ENCODE results near the gene KLRF2.

DNA sequence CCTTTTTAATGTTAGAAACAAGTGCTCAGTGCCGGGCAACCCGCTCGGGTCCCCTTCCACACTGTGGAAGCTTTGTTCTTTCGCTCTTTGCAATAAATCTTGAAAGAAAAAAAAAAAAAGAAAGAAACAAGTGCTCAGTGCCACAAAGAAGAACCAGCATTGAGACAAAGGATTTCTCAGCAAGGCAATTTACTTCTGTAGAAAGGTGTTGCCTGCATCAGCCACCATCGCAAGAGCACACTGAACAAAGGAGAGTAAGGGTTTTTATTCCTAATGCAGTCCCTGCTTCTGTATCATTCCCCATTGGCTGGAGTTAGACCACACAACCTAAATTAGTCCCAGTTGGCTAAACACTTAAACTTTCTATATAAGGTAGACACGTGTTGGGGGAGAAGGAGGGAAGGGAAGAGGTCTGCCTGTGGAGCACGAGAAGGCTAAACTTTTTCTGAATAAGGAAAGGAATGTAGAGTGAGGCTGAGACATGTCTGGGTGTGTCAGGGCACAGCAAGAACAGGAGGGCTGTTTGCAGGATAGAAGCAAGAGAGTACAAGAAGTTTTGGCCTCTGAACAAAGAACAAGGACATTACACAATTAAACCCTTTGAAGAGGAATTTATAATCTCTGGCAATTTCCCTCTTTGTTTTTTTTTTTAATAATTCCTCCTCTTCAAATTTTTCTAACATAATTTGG is 21.4 kb downstream of the KLRF2 start:
- TF ChIP-seq, protein P1, sequence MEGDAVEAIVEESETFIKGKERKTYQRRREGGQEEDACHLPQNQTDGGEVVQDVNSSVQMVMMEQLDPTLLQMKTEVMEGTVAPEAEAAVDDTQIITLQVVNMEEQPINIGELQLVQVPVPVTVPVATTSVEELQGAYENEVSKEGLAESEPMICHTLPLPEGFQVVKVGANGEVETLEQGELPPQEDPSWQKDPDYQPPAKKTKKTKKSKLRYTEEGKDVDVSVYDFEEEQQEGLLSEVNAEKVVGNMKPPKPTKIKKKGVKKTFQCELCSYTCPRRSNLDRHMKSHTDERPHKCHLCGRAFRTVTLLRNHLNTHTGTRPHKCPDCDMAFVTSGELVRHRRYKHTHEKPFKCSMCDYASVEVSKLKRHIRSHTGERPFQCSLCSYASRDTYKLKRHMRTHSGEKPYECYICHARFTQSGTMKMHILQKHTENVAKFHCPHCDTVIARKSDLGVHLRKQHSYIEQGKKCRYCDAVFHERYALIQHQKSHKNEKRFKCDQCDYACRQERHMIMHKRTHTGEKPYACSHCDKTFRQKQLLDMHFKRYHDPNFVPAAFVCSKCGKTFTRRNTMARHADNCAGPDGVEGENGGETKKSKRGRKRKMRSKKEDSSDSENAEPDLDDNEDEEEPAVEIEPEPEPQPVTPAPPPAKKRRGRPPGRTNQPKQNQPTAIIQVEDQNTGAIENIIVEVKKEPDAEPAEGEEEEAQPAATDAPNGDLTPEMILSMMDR (IDR thresholded peaks at IDR 0.05; ENCODE audit: insufficient read depth, low read length, poor library complexity, severe bottlenecking): no peak
- TF ChIP-seq EZH2phosphoT487 (conservative IDR thresholded peaks at IDR 0.05; ENCODE audit: low read length): no peak
